ENCODE results near the gene KIR2DL1.
"Not testable (repeated sequence)": the region's sequence is repeated elsewhere in the genome, so short reads cannot be mapped to it uniquely, and the experiment has no call there.

KIR2DL1 gene

GRCh38 chr19:54817670-54818536, 48.3 kb downstream of the KIR2DL1 start:
- no peak for DNase-seq (ENCODE audit: low spot score)

GRCh38 chr19:54824416-54824815, 54.8 kb downstream of the KIR2DL1 start:
- not testable (repeated sequence) for DNase-seq (ENCODE audit: low spot score)

- not testable (repeated sequence) for DNase-seq (ENCODE audit: low spot score)
These were observed 55.7 kb downstream of the KIR2DL1 start for GRCh38 chr19:54825326-54825725.

- DNase-seq (ENCODE audit: low spot score), result not testable (repeated sequence)
These were observed 58.5 kb downstream of the KIR2DL1 start for GRCh38 chr19:54828064-54828463.

- not testable (repeated sequence) for DNase-seq (ENCODE audit: low spot score)
These were observed 62.9 kb downstream of the KIR2DL1 start, which contains the start of gene KIR2DS4 for GRCh38 chr19:54832496-54832895. TSS of gene KIR2DS4 (plus strand) at chr19:54832676.

All from AG20443 (cell line).